Measurements from ENCODE around the gene C17orf75.
"Not testable (repeated sequence)": the region's sequence is repeated elsewhere in the genome, so short reads cannot be mapped to it uniquely, and the experiment has no call there.

C17orf75 gene

DNA sequence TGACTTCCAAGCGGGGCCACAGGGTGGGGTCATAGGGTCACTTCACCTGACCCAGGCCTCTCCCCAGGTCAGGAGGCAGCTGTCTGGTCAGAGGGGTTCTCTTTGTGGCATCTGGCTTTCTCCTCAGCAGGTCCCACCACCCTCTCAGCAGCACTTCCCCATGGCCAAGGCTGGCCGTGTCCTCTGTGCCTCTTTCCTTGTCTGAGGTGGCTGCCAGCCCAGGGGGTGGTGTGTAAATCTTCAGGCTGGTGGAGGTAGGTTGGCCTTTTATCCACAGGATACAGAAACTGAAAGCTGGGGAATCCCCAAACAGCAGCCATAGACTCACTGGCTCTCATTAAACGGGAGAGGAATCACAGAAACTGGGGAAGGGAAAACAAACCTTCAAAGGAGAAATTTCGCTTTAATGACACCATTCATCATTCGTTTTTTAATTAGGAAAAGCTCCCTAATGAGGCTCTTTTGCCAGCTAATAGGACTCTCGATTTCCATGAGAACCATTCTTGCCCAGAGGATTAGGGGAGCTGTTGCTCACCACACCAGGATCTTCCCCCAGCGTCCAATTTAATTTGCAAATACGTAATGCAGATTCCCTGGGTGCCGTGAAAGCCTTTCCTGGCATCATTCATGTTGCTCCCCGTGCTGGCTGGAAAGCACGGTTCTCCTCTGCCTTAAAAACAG lies 18.0 kb downstream of the C17orf75 start:
- H3K9ac ChIP-seq: no peak overlapping the region
- H3K27ac ChIP-seq: no peak overlapping the region
- H3K4me2 ChIP-seq (ENCODE audit: low read length): no peak overlapping the region
- no peaks in the 10 kb centered on the region for H3K9me3 ChIP-seq (ENCODE audit: control insufficient read depth, low read length)
- H3K36me3 ChIP-seq (ENCODE audit: control insufficient read depth, insufficient read depth, low read length): no peaks in the 10 kb centered on the region
- no peak overlapping the region for H2AFZ ChIP-seq
- H3K27me3 ChIP-seq (ENCODE audit: control insufficient read depth, insufficient read depth, low read length): no peaks in the 10 kb centered on the region
- TF ChIP-seq, protein P1, sequence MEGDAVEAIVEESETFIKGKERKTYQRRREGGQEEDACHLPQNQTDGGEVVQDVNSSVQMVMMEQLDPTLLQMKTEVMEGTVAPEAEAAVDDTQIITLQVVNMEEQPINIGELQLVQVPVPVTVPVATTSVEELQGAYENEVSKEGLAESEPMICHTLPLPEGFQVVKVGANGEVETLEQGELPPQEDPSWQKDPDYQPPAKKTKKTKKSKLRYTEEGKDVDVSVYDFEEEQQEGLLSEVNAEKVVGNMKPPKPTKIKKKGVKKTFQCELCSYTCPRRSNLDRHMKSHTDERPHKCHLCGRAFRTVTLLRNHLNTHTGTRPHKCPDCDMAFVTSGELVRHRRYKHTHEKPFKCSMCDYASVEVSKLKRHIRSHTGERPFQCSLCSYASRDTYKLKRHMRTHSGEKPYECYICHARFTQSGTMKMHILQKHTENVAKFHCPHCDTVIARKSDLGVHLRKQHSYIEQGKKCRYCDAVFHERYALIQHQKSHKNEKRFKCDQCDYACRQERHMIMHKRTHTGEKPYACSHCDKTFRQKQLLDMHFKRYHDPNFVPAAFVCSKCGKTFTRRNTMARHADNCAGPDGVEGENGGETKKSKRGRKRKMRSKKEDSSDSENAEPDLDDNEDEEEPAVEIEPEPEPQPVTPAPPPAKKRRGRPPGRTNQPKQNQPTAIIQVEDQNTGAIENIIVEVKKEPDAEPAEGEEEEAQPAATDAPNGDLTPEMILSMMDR (IDR thresholded peaks at IDR 0.05): no peak
- H3K4me1 ChIP-seq: no peaks in the 10 kb centered on the region
- H3K4me3 ChIP-seq (ENCODE audit: low read depth, low read length): peak overlapping the region; percentile 5
- no peaks in the 10 kb centered on the region for H3K79me2 ChIP-seq

DNA sequence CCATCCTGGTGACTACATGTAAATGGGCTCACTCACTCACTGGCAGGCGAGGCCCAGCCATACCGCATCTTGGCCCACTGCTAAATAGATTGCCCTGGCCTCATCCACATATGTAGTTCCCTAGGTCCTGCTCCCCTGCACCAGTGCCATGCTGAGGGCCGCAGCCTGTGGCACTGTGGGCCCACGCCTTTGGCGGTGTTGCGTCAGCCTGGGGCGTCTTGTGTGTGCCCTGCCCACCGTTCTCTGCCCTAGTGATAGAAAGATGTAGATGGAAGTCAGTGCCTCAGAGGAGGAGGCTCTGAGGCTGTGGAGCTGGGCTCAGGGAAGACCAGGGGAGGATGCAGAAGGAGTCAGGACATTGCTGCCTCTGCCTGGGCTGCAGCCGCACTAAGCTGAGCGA lies 18.9 kb downstream of the C17orf75 start:
- Histone ChIP-seq H3K4me1 (no peaks in the 10 kb centered on the region), H3K9me3 (ENCODE audit: control insufficient read depth, low read length) (no peaks in the 10 kb centered on the region), H3K9ac (no peak overlapping the region), H3K4me3 (ENCODE audit: low read depth, low read length) (no peak overlapping the region), H2AFZ (no peak overlapping the region), H3K36me3 (ENCODE audit: control insufficient read depth, insufficient read depth, low read length) (no peaks in the 10 kb centered on the region), H3K27ac (no peak overlapping the region), H3K27me3 (ENCODE audit: control insufficient read depth, insufficient read depth, low read length) (no peaks in the 10 kb centered on the region), H3K79me2 (no peaks in the 10 kb centered on the region), H3K4me2 (ENCODE audit: low read length) (no peak overlapping the region)
- TF ChIP-seq, protein P1 (IDR thresholded peaks at IDR 0.05): no peak

DNA sequence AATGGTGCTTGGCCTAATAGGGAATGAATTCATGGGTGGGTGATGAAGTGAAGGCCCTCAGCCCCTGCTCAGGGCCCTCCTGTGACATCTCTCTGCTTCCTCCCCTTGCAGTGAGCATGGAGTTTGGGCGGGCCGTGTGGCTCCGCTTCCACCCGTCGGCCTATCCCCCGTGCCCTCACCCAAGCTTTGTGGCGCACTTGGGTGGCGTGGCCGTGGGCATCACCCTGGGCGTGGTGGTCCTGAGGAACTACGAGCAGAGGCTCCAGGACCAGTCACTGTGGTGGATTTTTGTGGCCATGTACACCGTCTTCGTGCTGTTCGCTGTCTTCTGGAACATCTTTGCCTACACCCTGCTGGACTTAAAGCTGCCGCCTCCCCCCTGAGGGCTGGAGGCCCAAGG lies 21.1 kb downstream of the C17orf75 start:
- Histone ChIP-seq H3K9ac (no peak overlapping the region), H3K79me2 (no peaks in the 10 kb centered on the region), H3K36me3 (ENCODE audit: control insufficient read depth, insufficient read depth, low read length) (no peaks in the 10 kb centered on the region), H3K27ac (no peak overlapping the region), H2AFZ (no peak overlapping the region), H3K27me3 (ENCODE audit: control insufficient read depth, insufficient read depth, low read length) (no peaks in the 10 kb centered on the region), H3K4me2 (ENCODE audit: low read length) (no peak overlapping the region), H3K9me3 (ENCODE audit: control insufficient read depth, low read length) (no peaks in the 10 kb centered on the region), H3K4me3 (ENCODE audit: low read depth, low read length) (no peak overlapping the region), H3K4me1 (no peaks in the 10 kb centered on the region)
- TF ChIP-seq, protein P1 (IDR thresholded peaks at IDR 0.05): no peak

DNA sequence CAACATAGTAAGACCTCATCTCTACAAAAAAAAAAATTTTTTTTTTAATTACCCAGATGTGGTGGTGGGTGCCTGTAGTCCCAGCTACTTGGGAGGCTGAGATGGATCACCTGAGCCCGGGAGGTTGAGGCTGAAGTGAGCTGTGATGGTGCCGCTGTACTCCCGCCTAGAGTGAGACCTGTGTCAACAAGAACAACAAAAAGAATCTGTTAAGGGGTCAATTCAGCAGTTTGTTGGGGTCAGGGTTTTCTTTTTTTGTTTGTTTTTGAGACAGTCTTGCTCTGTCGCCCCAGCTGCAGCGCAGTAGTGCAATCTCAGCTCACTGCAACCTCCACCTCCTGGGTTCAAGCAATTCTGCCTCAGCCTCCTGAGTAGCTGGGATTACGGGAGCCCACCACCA lies 21.9 kb downstream of the C17orf75 start:
- not testable (repeated sequence) for H3K4me2 ChIP-seq (ENCODE audit: low read length); H3K9me3 ChIP-seq (ENCODE audit: control insufficient read depth, low read length); H3K9ac ChIP-seq; H3K36me3 ChIP-seq (ENCODE audit: control insufficient read depth, insufficient read depth, low read length); H3K4me1 ChIP-seq; H3K4me3 ChIP-seq (ENCODE audit: low read depth, low read length); H2AFZ ChIP-seq; H3K27me3 ChIP-seq (ENCODE audit: control insufficient read depth, insufficient read depth, low read length); H3K27ac ChIP-seq; H3K79me2 ChIP-seq

DNA sequence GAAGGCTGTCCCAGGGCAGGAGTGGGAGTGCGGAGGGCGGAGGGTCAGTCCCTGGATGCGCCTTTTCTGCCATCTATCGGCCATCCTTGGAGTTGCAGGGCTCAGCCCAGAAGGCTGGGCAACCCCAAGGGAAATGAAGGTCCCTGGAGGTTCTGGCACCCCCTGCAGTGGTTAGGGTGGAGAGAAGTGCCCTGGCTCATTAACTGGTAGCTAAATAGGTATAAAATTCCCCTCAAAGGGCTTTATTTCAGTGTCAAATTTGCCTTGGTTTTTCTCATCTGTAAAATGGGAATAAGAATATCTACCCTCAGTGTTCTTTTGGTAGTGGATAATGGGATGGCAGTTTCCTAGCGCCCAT lies 22.4 kb downstream of the C17orf75 start:
- Histone ChIP-seq H2AFZ (no peak overlapping the region), H3K27ac (no peak overlapping the region), H3K36me3 (ENCODE audit: control insufficient read depth, insufficient read depth, low read length) (no peaks in the 10 kb centered on the region), H3K27me3 (ENCODE audit: control insufficient read depth, insufficient read depth, low read length) (no peaks in the 10 kb centered on the region), H3K4me2 (ENCODE audit: low read length) (no peak overlapping the region), H3K9me3 (ENCODE audit: control insufficient read depth, low read length) (no peaks in the 10 kb centered on the region), H3K4me1 (no peaks in the 10 kb centered on the region), H3K79me2 (no peaks in the 10 kb centered on the region), H3K9ac (no peak overlapping the region), H3K4me3 (ENCODE audit: low read depth, low read length) (no peak overlapping the region)
- TF ChIP-seq, protein P1 (IDR thresholded peaks at IDR 0.05): peak; percentile 95
